Measurements from ENCODE around the gene LIMD2.

LIMD2 gene

GRCh38 chr17:63675607-63676546 is 24.0 kb downstream of the LIMD2 start:
- no peak overlapping the region for H3K4me3 ChIP-seq (ENCODE audit: low read depth, low read length)
- in situ Hi-C loops (cut with HindIII; ENCODE audit: low sequenced_read_pairs), result no loop called here
- peak; percentile 90 for DNase-seq (ENCODE audit: low read depth, low spot score)
- TF ChIP-seq, protein P1, sequence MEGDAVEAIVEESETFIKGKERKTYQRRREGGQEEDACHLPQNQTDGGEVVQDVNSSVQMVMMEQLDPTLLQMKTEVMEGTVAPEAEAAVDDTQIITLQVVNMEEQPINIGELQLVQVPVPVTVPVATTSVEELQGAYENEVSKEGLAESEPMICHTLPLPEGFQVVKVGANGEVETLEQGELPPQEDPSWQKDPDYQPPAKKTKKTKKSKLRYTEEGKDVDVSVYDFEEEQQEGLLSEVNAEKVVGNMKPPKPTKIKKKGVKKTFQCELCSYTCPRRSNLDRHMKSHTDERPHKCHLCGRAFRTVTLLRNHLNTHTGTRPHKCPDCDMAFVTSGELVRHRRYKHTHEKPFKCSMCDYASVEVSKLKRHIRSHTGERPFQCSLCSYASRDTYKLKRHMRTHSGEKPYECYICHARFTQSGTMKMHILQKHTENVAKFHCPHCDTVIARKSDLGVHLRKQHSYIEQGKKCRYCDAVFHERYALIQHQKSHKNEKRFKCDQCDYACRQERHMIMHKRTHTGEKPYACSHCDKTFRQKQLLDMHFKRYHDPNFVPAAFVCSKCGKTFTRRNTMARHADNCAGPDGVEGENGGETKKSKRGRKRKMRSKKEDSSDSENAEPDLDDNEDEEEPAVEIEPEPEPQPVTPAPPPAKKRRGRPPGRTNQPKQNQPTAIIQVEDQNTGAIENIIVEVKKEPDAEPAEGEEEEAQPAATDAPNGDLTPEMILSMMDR (IDR thresholded peaks at IDR 0.05; ENCODE audit: low read depth, low read length), result no peak

DNA sequence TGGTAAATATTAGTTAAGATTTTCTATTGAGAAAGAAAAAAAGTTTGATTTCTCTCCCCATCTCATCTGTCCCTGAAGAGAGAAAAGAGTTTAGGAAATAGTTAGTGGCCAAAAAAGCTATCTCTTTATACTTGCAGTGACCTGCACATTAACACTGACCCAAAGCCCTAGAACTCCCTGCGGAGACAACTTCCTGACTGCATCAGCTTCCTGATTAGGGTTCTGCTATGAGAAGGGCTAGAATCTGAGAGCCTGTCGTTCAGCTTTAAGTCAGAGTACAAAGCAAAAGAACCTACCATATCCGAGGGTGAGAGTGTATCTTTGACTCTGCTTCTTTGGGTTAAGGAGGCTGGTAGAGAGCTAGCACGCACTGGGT is 24.7 kb downstream of the LIMD2 start:
- H3K4me3 ChIP-seq (ENCODE audit: low read depth, low read length), result no peak overlapping the region
- in situ Hi-C loops (cut with HindIII; ENCODE audit: low sequenced_read_pairs), result no loop called here

DNA sequence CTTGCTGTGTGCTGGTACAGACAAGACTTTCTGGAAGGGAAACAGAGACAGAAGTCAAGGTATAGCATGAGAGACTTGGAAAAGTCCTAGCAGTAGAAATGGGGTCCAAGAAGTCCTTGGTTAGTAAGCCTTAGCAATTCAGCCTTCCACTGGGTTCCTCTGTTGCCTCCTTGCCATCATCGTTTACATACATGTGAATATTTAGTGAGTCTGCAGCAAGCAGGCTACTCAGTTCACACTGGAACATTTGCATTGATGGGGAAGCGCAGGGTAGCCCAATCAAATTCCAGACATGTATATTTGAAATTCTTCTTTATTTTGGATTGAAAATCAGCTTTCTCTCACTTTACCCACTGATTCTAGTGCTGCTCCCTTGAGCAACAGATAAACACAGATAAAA is 27.1 kb downstream of the LIMD2 start:
- no peak for DNase-seq (ENCODE audit: low read depth, low spot score)
- TF ChIP-seq, protein P1 (IDR thresholded peaks at IDR 0.05; ENCODE audit: low read depth, low read length), result no peak
- in situ Hi-C loops (cut with HindIII; ENCODE audit: low sequenced_read_pairs), result no loop called here
- H3K4me3 ChIP-seq (ENCODE audit: low read depth, low read length), result no peak overlapping the region

More for the DNA sequence above, 24.7 kb downstream of the LIMD2 start:
- TF ChIP-seq, protein P1 (IDR thresholded peaks at IDR 0.05; ENCODE audit: low read depth, low read length), result no peak
- peak; percentile 39 for DNase-seq (ENCODE audit: low read depth, low spot score)

GRCh38 chr17:63665527-63666214 is 34.3 kb downstream of the LIMD2 start:
- TF ChIP-seq, protein P1 (IDR thresholded peaks at IDR 0.05; ENCODE audit: low read depth, low read length), result no peak
- DNase-seq (ENCODE audit: low read depth, low spot score), result no peak
- no peak overlapping the region for H3K4me3 ChIP-seq (ENCODE audit: low read depth, low read length)
- in situ Hi-C loops (cut with HindIII; ENCODE audit: low sequenced_read_pairs), result no loop called here

DNA sequence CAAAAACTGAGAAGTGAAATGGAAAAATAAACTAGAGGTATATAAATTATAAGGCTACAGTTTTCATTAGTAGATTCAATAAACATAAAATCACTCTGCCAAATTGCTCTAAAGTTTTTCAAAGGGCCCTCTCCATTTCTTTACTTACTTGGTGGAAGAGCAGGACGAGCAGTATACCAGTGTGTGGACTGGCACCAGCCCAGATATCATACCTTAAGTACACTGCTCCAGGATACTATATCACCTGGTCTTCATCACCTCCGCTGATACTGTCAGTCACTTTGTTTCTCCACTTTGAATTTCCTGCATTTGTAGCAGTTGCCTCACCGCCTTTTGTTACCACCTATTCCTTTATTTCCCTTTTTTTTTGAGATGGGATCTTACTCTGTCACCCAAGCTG is 40.1 kb downstream of the LIMD2 start:
- TF ChIP-seq, protein P1 (IDR thresholded peaks at IDR 0.05; ENCODE audit: low read depth, low read length), result no peak
- no peak for DNase-seq (ENCODE audit: low read depth, low spot score)
- in situ Hi-C loops (cut with HindIII; ENCODE audit: low sequenced_read_pairs), result no loop called here
- no peak overlapping the region for H3K4me3 ChIP-seq (ENCODE audit: low read depth, low read length)

GRCh38 chr17:63658366-63658765 is 41.6 kb downstream of the LIMD2 start:
- in situ Hi-C loops (cut with HindIII; ENCODE audit: low sequenced_read_pairs), result no loop called here
- TF ChIP-seq, protein P1 (IDR thresholded peaks at IDR 0.05; ENCODE audit: low read depth, low read length), result no peak
- no peak for DNase-seq (ENCODE audit: low read depth, low spot score)
- H3K4me3 ChIP-seq (ENCODE audit: low read depth, low read length), result no peak overlapping the region
